ACC112 (cell line): Measurements from ENCODE around the gene SPATA2L.
"Not testable (repeated sequence)": the region's sequence is repeated elsewhere in the genome, so short reads cannot be mapped to it uniquely, and the experiment has no call there.

Source experiments
- H2AFZ ChIP-seq: fragments of 200-600 bp; sonication (generic); one replicate; pipeline ENCODE4 v1.6.0; 2017; ENCODE audit warnings: antibody characterized with exemption, low read length; ENCODE audit not compliant: unreplicated experiment
- H3K27ac ChIP-seq: fragments of 200-600 bp; sonication (generic); 2 replicates; pipeline ENCODE4 v1.5.1; 2014; ENCODE audit warnings: low read depth, mild to moderate bottlenecking, antibody characterized with exemption, low read length, moderate library complexity
- H3K27me3 ChIP-seq: fragments of 200-600 bp; sonication (generic); 2 replicates; pipeline ENCODE4 v1.6.1; 2014; ENCODE audit warnings: mild to moderate bottlenecking, antibody characterized with exemption, low read length, moderate library complexity, mixed read lengths; ENCODE audit not compliant: insufficient read depth
- H3K36me3 ChIP-seq: fragments of 200-600 bp; sonication (generic); 2 replicates; pipeline ENCODE4 v1.6.1; 2016; ENCODE audit warnings: mild to moderate bottlenecking, antibody characterized with exemption, low read length, moderate library complexity, mixed read lengths; ENCODE audit not compliant: insufficient read depth
- H3K4me1 ChIP-seq: fragments of 200-600 bp; sonication (generic); one replicate; pipeline ENCODE4 v1.6.1; 2016; ENCODE audit warnings: low read length, mixed read lengths; ENCODE audit not compliant: insufficient read depth, unreplicated experiment, control insufficient read depth
- H3K4me3 ChIP-seq: fragments of 200-600 bp; sonication (generic); 2 replicates; pipeline ENCODE4 v1.5.1; 2014; ENCODE audit warnings: mild to moderate bottlenecking, low read depth, low read length
- H3K79me2 ChIP-seq: fragments of 200-600 bp; sonication (generic); one replicate; pipeline ENCODE4 v1.6.0; 2016; ENCODE audit warnings: low read length; ENCODE audit not compliant: control insufficient read depth, unreplicated experiment, insufficient read depth

The SPATA2L gene

GRCh38 chr16:89695086-89695874 lies 6.2 kb downstream of the SPATA2L start:
- Histone ChIP-seq H3K4me1 (peaks cover 6% of the 10 kb centered on the region), H3K27me3 (no peaks in the 10 kb centered on the region), H3K27ac (no peak overlapping the region), H3K79me2 (no peaks in the 10 kb centered on the region), H3K4me3 (no peak overlapping the region), H2AFZ (no peak overlapping the region), H3K36me3 (peaks cover 6% of the 10 kb centered on the region; the same call in 1 of the 2 replicates)

DNA sequence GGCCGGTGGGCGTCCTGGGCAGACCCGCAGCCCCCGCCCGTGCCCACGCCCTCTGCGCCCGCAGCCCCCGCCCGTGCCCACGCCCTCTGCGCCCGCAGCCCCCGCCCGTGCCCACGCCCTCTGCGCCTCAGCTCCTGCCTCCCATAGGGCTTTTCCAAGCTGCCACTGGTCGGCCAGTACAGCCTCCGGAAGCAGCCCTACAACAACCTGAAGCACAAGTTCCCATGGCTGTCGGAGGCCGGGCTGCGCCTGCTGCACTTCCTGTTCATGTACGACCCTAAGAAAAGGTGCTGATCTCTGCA lies 6.8 kb downstream of the SPATA2L start:
- H3K79me2 ChIP-seq, H3K27ac ChIP-seq, H3K36me3 ChIP-seq, H2AFZ ChIP-seq, H3K4me3 ChIP-seq, H3K27me3 ChIP-seq, H3K4me1 ChIP-seq: not testable (repeated sequence)

GRCh38 chr16:89693931-89694783 lies 7.3 kb downstream of the SPATA2L start:
- no peak overlapping the region for H3K27ac ChIP-seq
- H3K27me3 ChIP-seq = no peaks in the 10 kb centered on the region
- H3K4me1 ChIP-seq = no peaks in the 10 kb centered on the region
- peaks cover 3% of the 10 kb centered on the region for H3K79me2 ChIP-seq
- H3K4me3 ChIP-seq = no peak overlapping the region
- peaks cover 10% of the 10 kb centered on the region; the same call in 1 of the 2 replicates for H3K36me3 ChIP-seq
- no peak overlapping the region for H2AFZ ChIP-seq

- Histone ChIP-seq H3K36me3 (peaks cover 11% of the 10 kb centered on the region; the same call in 1 of the 2 replicates), H3K27ac (no peak overlapping the region), H3K79me2 (peaks cover 11% of the 10 kb centered on the region), H3K27me3 (no peaks in the 10 kb centered on the region), H3K4me1 (no peaks in the 10 kb centered on the region), H3K4me3 (no peak overlapping the region), H2AFZ (no peak overlapping the region)
Observed at GRCh38 chr16:89693289-89693731, 8.2 kb downstream of the SPATA2L start.

GRCh38 chr16:89691986-89692569 lies 9.4 kb downstream of the SPATA2L start:
- Histone ChIP-seq H3K27me3 (no peaks in the 10 kb centered on the region), H3K79me2 (peaks cover 20% of the 10 kb centered on the region), H3K4me3 (no peak overlapping the region), H3K27ac (no peak overlapping the region), H3K4me1 (no peaks in the 10 kb centered on the region), H2AFZ (no peak overlapping the region), H3K36me3 (peaks cover 11% of the 10 kb centered on the region; the same call in 1 of the 2 replicates)

DNA sequence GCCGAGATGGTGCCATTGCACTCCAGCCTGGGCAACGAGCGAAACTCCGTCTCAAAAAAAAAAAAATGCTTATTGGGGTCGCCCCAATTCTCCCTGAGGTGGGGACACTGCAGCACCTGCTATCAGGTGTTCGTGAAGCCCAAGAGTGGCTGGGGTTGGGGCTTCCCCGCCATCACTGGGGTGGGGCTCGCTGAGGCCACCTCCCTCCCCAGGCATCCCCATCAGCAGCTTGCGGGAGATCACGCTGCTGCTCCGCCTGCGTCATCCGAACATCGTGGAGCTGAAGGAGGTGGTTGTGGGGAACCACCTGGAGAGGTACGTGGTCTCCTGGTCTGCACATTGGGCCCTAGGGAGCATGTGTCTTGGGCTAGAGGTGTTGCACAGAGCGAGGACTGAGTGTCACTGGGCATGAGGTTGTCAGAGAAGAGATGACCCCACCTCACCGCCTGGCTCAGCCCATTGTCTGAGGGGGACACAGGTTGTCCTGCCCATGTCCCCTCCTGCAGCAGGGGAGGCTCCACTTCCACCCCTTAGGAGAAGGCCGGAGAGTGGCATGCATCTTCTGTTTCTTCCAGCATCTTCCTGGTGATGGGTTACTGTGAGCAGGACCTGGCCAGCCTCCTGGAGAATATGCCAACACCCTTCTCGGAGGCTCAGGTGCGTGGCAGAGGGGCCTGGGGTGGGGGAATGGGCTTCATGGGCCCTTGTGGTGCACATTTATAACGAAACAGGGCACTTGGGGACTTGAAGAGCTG lies 10.1 kb downstream of the SPATA2L start:
- Histone ChIP-seq H3K36me3 (peaks cover 9% of the 10 kb centered on the region; the same call in 1 of the 2 replicates), H3K27me3 (no peaks in the 10 kb centered on the region), H3K4me1 (no peaks in the 10 kb centered on the region), H3K79me2 (peaks cover 23% of the 10 kb centered on the region), H3K27ac (no peak overlapping the region), H3K4me3 (no peak overlapping the region), H2AFZ (no peak overlapping the region)

- H3K79me2 ChIP-seq = peaks cover 23% of the 10 kb centered on the region
- H2AFZ ChIP-seq = no peak overlapping the region
- no peaks in the 10 kb centered on the region for H3K27me3 ChIP-seq
- H3K27ac ChIP-seq = no peak overlapping the region
- peaks cover 9% of the 10 kb centered on the region; the same call in 1 of the 2 replicates for H3K36me3 ChIP-seq
- no peak overlapping the region for H3K4me3 ChIP-seq
- H3K4me1 ChIP-seq = no peaks in the 10 kb centered on the region
Observed at GRCh38 chr16:89690392-89690901, 11.1 kb downstream of the SPATA2L start.

DNA sequence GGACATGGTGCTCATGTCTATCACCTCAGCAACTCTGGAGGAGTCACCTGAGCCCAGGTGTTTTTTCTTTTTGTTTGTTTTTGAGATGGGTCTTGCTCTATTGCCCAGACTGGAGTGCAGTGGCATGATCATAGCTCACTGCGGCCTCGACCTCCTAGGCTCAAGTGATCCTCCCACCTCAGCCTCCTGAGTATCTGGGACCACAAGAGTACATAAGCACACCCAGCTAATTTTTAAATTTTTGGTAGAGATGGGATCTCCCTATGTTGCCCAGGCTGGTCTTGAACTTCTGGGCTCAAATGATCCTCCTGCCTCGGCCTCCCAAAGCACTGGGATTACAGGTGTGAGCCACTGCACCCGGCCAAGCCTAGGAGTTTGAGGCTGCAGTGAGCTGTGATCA lies 11.9 kb downstream of the SPATA2L start:
- peaks cover 23% of the 10 kb centered on the region for H3K79me2 ChIP-seq
- H3K36me3 ChIP-seq, H2AFZ ChIP-seq, H3K27me3 ChIP-seq, H3K4me1 ChIP-seq, H3K27ac ChIP-seq, H3K4me3 ChIP-seq: not testable (repeated sequence)

DNA sequence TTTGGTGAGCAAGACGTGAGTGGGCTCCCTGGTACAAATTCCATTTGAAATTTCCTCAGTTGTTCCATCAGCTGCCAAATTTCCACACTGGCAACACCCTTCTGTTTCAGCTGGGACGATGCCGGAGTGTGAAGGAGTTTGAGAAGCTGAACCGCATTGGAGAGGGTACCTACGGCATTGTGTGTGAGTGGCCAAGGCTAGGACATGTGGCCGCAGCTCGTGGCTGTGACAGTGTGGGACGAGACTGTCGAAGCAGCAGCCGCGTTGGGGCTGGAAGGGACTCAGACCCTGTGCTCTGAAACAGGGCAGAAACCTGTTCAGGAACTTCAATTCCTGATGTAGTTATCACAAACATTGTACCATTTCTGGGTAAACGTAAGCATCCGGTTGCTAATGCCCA lies 12.4 kb downstream of the SPATA2L start:
- no peaks in the 10 kb centered on the region for H3K4me1 ChIP-seq
- peaks cover 23% of the 10 kb centered on the region for H3K79me2 ChIP-seq
- H3K27me3 ChIP-seq = no peaks in the 10 kb centered on the region
- H3K27ac ChIP-seq = no peak overlapping the region
- no peak overlapping the region for H2AFZ ChIP-seq
- no peak overlapping the region for H3K4me3 ChIP-seq
- H3K36me3 ChIP-seq = peaks cover 9% of the 10 kb centered on the region; the same call in 1 of the 2 replicates

- H3K4me3 ChIP-seq = no peak overlapping the region; the same call in 1 of the 2 replicates
- peaks cover 9% of the 10 kb centered on the region; the same call in 1 of the 2 replicates for H3K36me3 ChIP-seq
- no peaks in the 10 kb centered on the region for H3K27me3 ChIP-seq
- H3K4me1 ChIP-seq = no peaks in the 10 kb centered on the region
- no peak overlapping the region for H3K27ac ChIP-seq
- H2AFZ ChIP-seq = no peak overlapping the region
- H3K79me2 ChIP-seq = peaks cover 23% of the 10 kb centered on the region
Observed at GRCh38 chr16:89688395-89688794, 13.1 kb downstream of the SPATA2L start.
